Nucleus accumbens (tissue), 56 donors: ENCODE results near the gene INPP5F.

ENCODE experiments used
- DNase-seq, 56 donors: peaks; one replicate each; lab custom pipeline; 2025; lab: John Stamatoyannopoulos, UW

The INPP5F gene

GRCh38 chr10:119725828-119726675 is at the start of gene INPP5F:
INPP5F (plus strand) TSS chr10:119726050; CDS start chr10:119726263, 213 bp downstream.
- DNase-seq: peak; percentile 82 to 100 (median 99)

- no peak for DNase-seq
These were observed 48.7 kb upstream of the INPP5F start for GRCh38 chr10:119677126-119677525.

GRCh38 chr10:119677904-119678755 is 47.7 kb upstream of the INPP5F start:
- DNase-seq: no peak

GRCh38 chr10:119679480-119679829 is 46.4 kb upstream of the INPP5F start:
- DNase-seq: no peak

GRCh38 chr10:119680050-119680449 is 45.8 kb upstream of the INPP5F start:
- DNase-seq: no peak

GRCh38 chr10:119680650-119681081 is 45.2 kb upstream of the INPP5F start:
- peak in 1 of 56 donors; percentile 23 for DNase-seq

GRCh38 chr10:119686465-119687191 is 39.2 kb upstream of the INPP5F start:
- DNase-seq: peak in 54 of 56 donors; percentile 16 to 86 (median 62)

GRCh38 chr10:119687192-119688032 is 38.4 kb upstream of the INPP5F start:
- peak in 18 of 56 donors; percentile 8 to 48 (median 34) for DNase-seq

- no peak for DNase-seq
These were observed 37.8 kb upstream of the INPP5F start for GRCh38 chr10:119688033-119688508.

GRCh38 chr10:119689016-119689580 is 36.8 kb upstream of the INPP5F start:
- DNase-seq: no peak

- no peak for DNase-seq
These were observed 34.1 kb upstream of the INPP5F start for GRCh38 chr10:119691726-119692125.

GRCh38 chr10:119693262-119693957 is 32.4 kb upstream of the INPP5F start:
- DNase-seq: peak in 35 of 56 donors; percentile 8 to 64 (median 39)

- DNase-seq: no peak
These were observed 31.2 kb upstream of the INPP5F start for GRCh38 chr10:119694608-119695007.

- DNase-seq: no peak
These were observed 25.4 kb upstream of the INPP5F start for GRCh38 chr10:119700321-119700954.

GRCh38 chr10:119701861-119702260 is 24.0 kb upstream of the INPP5F start:
- DNase-seq: peak in 2 of 56 donors; percentile 12 to 25

- DNase-seq: no peak
These were observed 23.3 kb upstream of the INPP5F start for GRCh38 chr10:119702583-119702982.

- DNase-seq: no peak
These were observed 21.8 kb upstream of the INPP5F start for GRCh38 chr10:119703903-119704508.

- DNase-seq: no peak
These were observed 20.4 kb upstream of the INPP5F start for GRCh38 chr10:119705434-119705831.
